ENCODE data around the gene SLC25A29. TPM values are rescaled to one million over a fixed set of nuclear protein-coding genes. Genes with fewer than 3 reads are reported as not detected.

The SLC25A29 gene
- total and polyA plus RNA-seq, 2 of the 8 experiments (the other 6 are each of a cell fraction or from before 2014, with no cell fraction given): 135 to 177 TPM

- Histone ChIP-seq H2BK15ac (ENCODE audit: low read length) (no peak overlapping the region), H4K91ac (replicated peaks; ENCODE audit: insufficient read length, low read length) (no peak overlapping the region), H3K9ac (replicated peaks in 1 of 4; ENCODE audit: extremely low read depth in 1 of 4, low read depth in 3 of 4, low read length in 3 of 4) (peak overlapping the region in 1 of 4 experiments; percentile 9; a peak in 1 of 7 replicates), H3K23ac (ENCODE audit: insufficient read length) (no peak overlapping the region), H2AK5ac (ENCODE audit: low read depth, low read length) (no peak overlapping the region), H3K56ac (replicated peaks; ENCODE audit: insufficient read length, low read depth, low read length) (no peak overlapping the region), H3K4me2 (ENCODE audit: insufficient read depth in 1 of 2, low read depth in 2 of 2, low read length in 2 of 2) (peak overlapping the region; percentile 67 to 71), H4K8ac (ENCODE audit: extremely low read depth, insufficient read depth, low read length) (no peak overlapping the region), H2BK120ac (replicated peaks; ENCODE audit: low read depth, low read length) (no peak overlapping the region), H3K27me3 (replicated peaks in 1 of 4; ENCODE audit: control insufficient read depth in 3 of 4, extremely low read depth in 1 of 4, insufficient read depth in 3 of 4, low read length in 3 of 4) (no peaks in the 10 kb centered on the region), H2AFZ (ENCODE audit: low read length) (no peak overlapping the region), H3K36me3 (ENCODE audit: control insufficient read depth in 2 of 4, insufficient read depth in 4 of 4, low read length in 3 of 4) (peaks cover 0 to 5% (median 0%) of the 10 kb centered on the region in 4 experiments; a peak in 2 of 8 replicates), H3K14ac (ENCODE audit: insufficient read length) (no peak overlapping the region), H4K20me1 (replicated peaks in 1 of 2; ENCODE audit: control insufficient read depth in 1 of 2, insufficient read depth in 2 of 2, low read length in 2 of 2) (peaks cover 27 to 39% of the 10 kb centered on the region in 2 experiments), H3K79me2 (ENCODE audit: control insufficient read depth in 1 of 2, insufficient read depth in 2 of 2, low read length in 2 of 2) (peaks cover 60 to 83% of the 10 kb centered on the region in 2 experiments), H3K4me3 (ENCODE audit: extremely low read depth in 1 of 4, insufficient read depth in 2 of 4, low read depth in 3 of 4, low read length in 4 of 4) (peak overlapping the region; percentile 79 to 100 (median 88); a peak in 7 of 8 replicates), H4K5ac (ENCODE audit: insufficient read length, low read depth, low read length) (no peak overlapping the region), H3K9me3 (ENCODE audit: insufficient read depth in 2 of 2, low read depth in 1 of 2, low read length in 1 of 2) (no peaks in the 10 kb centered on the region), H3K23me2 (ENCODE audit: low read depth, low read length) (no peaks in the 10 kb centered on the region; the same call in 1 of the 2 replicates), H2BK12ac (ENCODE audit: low read depth, low read length) (no peak overlapping the region), H3K4ac (replicated peaks; ENCODE audit: insufficient read length, low read depth, low read length) (no peak overlapping the region), H3K4me1 (replicated peaks in 1 of 4; ENCODE audit: control insufficient read depth in 3 of 4, insufficient read depth in 4 of 4, low read length in 3 of 4) (peaks cover 4 to 18% (median 8%) of the 10 kb centered on the region in 4 experiments), H3K79me1 (ENCODE audit: low read depth, low read length) (peaks cover 7% of the 10 kb centered on the region), H2BK5ac (ENCODE audit: low read depth, low read length) (no peak overlapping the region), H2BK20ac (ENCODE audit: low read length) (no peak overlapping the region), H3K18ac (ENCODE audit: extremely low read depth, low read length) (no peak overlapping the region), H3K27ac (ENCODE audit: low read depth, low read length) (no peak overlapping the region)
- FAIRE-seq (no peak), DNase-seq (ENCODE audit: low read depth in 1 of 2, low spot score in 2 of 2) (no peak)
- ChIA-PET POLR2A (ENCODE audit: partially characterized antibody) (interaction anchor here (1.2 to 3.1 kb wide), 3 partner anchors 9 to 20 kb away, joined by 3 to 11 read pairs (median 5); no protein-coding TSS in a partner anchor), CTCF (ENCODE audit: partially characterized antibody) (interaction anchor here (0.6 to 1.6 kb wide), 17 partner anchors 9 to 169 kb away, joined by 3 to 5 read pairs (median 3); partner anchors contain the start of gene DEGS2)
- 76% methylated on average over 3 of the region's 3 CpGs; no CpG with 5 or more reads in 1 of the 2 experiments for WGBS, 2 experiments (ENCODE audit: extremely low coverage in 1 of 2, insufficient coverage in 1 of 2, insufficient read length in 1 of 2, insufficient replicate concordance in 2 of 2, low coverage in 1 of 2, low lambda C conversion rate in 2 of 2, missing lambda C conversion rate in 1 of 2)
- TF ChIP-seq SIN3A (conservative IDR thresholded peaks at IDR 0.05 in 1 of 2, IDR thresholded peaks at IDR 0.05 in 1 of 2; ENCODE audit: low read depth in 1 of 2, low read length in 2 of 2) (no peak), SUZ12 (IDR thresholded peaks at IDR 0.05; ENCODE audit: low read length) (no peak), YY1 (IDR thresholded peaks at IDR 0.05; ENCODE audit: low read depth, low read length) (no peak), POU5F1 (IDR thresholded peaks at IDR 0.05; ENCODE audit: low read depth, low read length) (no peak), HDAC6 (IDR thresholded peaks at IDR 0.05; ENCODE audit: low read depth, low read length) (no peak), SIRT6 (IDR thresholded peaks at IDR 0.05; ENCODE audit: low read length) (no peak), ATF2 (IDR thresholded peaks at IDR 0.05; ENCODE audit: low read length) (no peak), ZNF274 (IDR thresholded peaks at IDR 0.05; ENCODE audit: borderline replicate concordance, extremely low read depth, low read length) (no peak), CTCF (IDR thresholded peaks at IDR 0.05; ENCODE audit: control extremely low read depth in 1 of 3, insufficient read depth in 1 of 3, low read depth in 1 of 3, low read length in 3 of 3) (no peak)
These were observed 65.0 kb downstream of the SLC25A29 start for GRCh38 chr14:100241279-100241678.

All from H1 (cell line).